WTC11 (cell line): ENCODE data around the gene NGB. TPM values are rescaled to one million over a fixed set of nuclear protein-coding genes. Genes with fewer than 3 reads are reported as not detected.

ENCODE experiments used
- AFF4 ChIP-seq: sonication (generic); formaldehyde crosslinking; IDR thresholded peaks from 2 replicates; pipeline ENCODE4 v1.8.1; 2023; ENCODE audit warnings: mild to moderate bottlenecking, missing genetic modification reagents, borderline replicate concordance
- CREB1 ChIP-seq: sonication (generic); formaldehyde crosslinking; IDR thresholded peaks from 2 replicates; pipeline ENCODE4 v1.8.0; 2023; ENCODE audit warnings: mild to moderate bottlenecking, missing genetic modification reagents
- EMX1 ChIP-seq: fragments of 250-450 bp; sonication (Bioruptor Pico); IDR thresholded peaks from 2 replicates; pipeline ENCODE4 v1.8.0; 2021; ENCODE audit warnings: mild to moderate bottlenecking
- ERG ChIP-seq: fragments of 250-450 bp; sonication (Bioruptor Pico); IDR thresholded peaks from 2 replicates; pipeline ENCODE4 v1.8.0; 2021; ENCODE audit warnings: mild to moderate bottlenecking
- ESRRA ChIP-seq: sonication (generic); formaldehyde crosslinking; IDR thresholded peaks from 2 replicates; pipeline ENCODE4 v1.8.1; 2022; ENCODE audit warnings: mild to moderate bottlenecking, missing genetic modification reagents, borderline replicate concordance
- FOXJ3 ChIP-seq: sonication (generic); formaldehyde crosslinking; IDR thresholded peaks from 2 replicates; pipeline ENCODE4 v1.9.0; 2021; ENCODE audit warnings: missing genetic modification reagents, mild to moderate bottlenecking, borderline replicate concordance
- FOXK1 ChIP-seq: sonication (generic); formaldehyde crosslinking; IDR thresholded peaks from 2 replicates; pipeline ENCODE4 v1.8.0; 2022; ENCODE audit warnings: mild to moderate bottlenecking, moderate library complexity, missing genetic modification reagents
- FOXP1 ChIP-seq: sonication (generic); formaldehyde crosslinking; IDR thresholded peaks from 2 replicates; pipeline ENCODE4 v1.8.0; 2022; ENCODE audit warnings: missing genetic modification reagents, mild to moderate bottlenecking, moderate library complexity, borderline replicate concordance
- GTF2I ChIP-seq: fragments of 250-450 bp; sonication (Bioruptor Pico); conservative IDR thresholded peaks from 2 replicates; pipeline ENCODE4 v1.4.0; 2021; ENCODE audit warnings: mild to moderate bottlenecking
- HMGXB4 ChIP-seq: sonication (generic); formaldehyde crosslinking; IDR thresholded peaks from 2 replicates; pipeline ENCODE4 v1.8.1; 2023; ENCODE audit warnings: mild to moderate bottlenecking, moderate library complexity, missing genetic modification reagents
- JUN ChIP-seq: sonication (generic); formaldehyde crosslinking; IDR thresholded peaks from 2 replicates; pipeline ENCODE4 v1.8.0; 2023; ENCODE audit warnings: mild to moderate bottlenecking, missing genetic modification reagents
- KAT7 ChIP-seq: sonication (generic); formaldehyde crosslinking; IDR thresholded peaks from 2 replicates; pipeline ENCODE4 v1.8.1; 2023; ENCODE audit warnings: missing genetic modification reagents, mild to moderate bottlenecking, borderline replicate concordance
- MLX ChIP-seq: sonication (generic); formaldehyde crosslinking; IDR thresholded peaks from 2 replicates; pipeline ENCODE4 v1.8.1; 2023; ENCODE audit warnings: mild to moderate bottlenecking, missing genetic modification reagents, moderate library complexity
- NFE2L1 ChIP-seq: sonication (generic); formaldehyde crosslinking; IDR thresholded peaks from 2 replicates; pipeline ENCODE4 v1.8.1; 2023; ENCODE audit warnings: missing genetic modification reagents
- NR1H2 ChIP-seq: sonication (generic); formaldehyde crosslinking; IDR thresholded peaks from 2 replicates; pipeline ENCODE4 v1.9.0; 2021; ENCODE audit warnings: mild to moderate bottlenecking, moderate library complexity, missing genetic modification reagents
- OVOL2 ChIP-seq: fragments of 250-450 bp; sonication (Bioruptor Pico); IDR thresholded peaks from 2 replicates; pipeline ENCODE4 v1.9.0; 2021; ENCODE audit warnings: mild to moderate bottlenecking, borderline replicate concordance
- PREB ChIP-seq: sonication (generic); formaldehyde crosslinking; IDR thresholded peaks from 2 replicates; pipeline ENCODE4 v1.8.1; 2022; ENCODE audit warnings: mild to moderate bottlenecking, missing genetic modification reagents, moderate library complexity, borderline replicate concordance
- SMAD3 ChIP-seq: sonication (generic); formaldehyde crosslinking; IDR thresholded peaks from 2 replicates; pipeline ENCODE4 v1.8.0; 2022; ENCODE audit warnings: missing genetic modification reagents, mild to moderate bottlenecking, borderline replicate concordance
- SMAD4 ChIP-seq: sonication (generic); formaldehyde crosslinking; IDR thresholded peaks from 2 replicates; pipeline ENCODE4 v1.8.0; 2022; ENCODE audit warnings: mild to moderate bottlenecking, missing genetic modification reagents
- USF1 ChIP-seq: sonication (generic); formaldehyde crosslinking; IDR thresholded peaks from 2 replicates; pipeline ENCODE4 v1.8.0; 2022; ENCODE audit warnings: mild to moderate bottlenecking, missing genetic modification reagents
- ZBTB21 ChIP-seq: sonication (generic); formaldehyde crosslinking; IDR thresholded peaks from 2 replicates; pipeline ENCODE4 v1.8.1; 2023; ENCODE audit warnings: mild to moderate bottlenecking, missing genetic modification reagents, borderline replicate concordance
- ZNF219 ChIP-seq: sonication (generic); formaldehyde crosslinking; IDR thresholded peaks from 2 replicates; pipeline ENCODE4 v1.8.0; 2023; ENCODE audit warnings: missing genetic modification reagents, mild to moderate bottlenecking, borderline replicate concordance
- ZNF396 ChIP-seq: fragments of 250-450 bp; sonication (Bioruptor Pico); IDR thresholded peaks from 2 replicates; pipeline ENCODE4 v1.8.0; 2021; ENCODE audit warnings: mild to moderate bottlenecking, moderate library complexity, borderline replicate concordance
- ZSCAN18 ChIP-seq: fragments of 250-450 bp; sonication (Bioruptor Pico); IDR thresholded peaks from 2 replicates; pipeline ENCODE4 v2.1.2; 2022; ENCODE audit warnings: mild to moderate bottlenecking, moderate library complexity
- total RNA-seq: library from RNA; stranded (reverse); gene quantifications from 3 replicates; pipeline ENCODE4 v1.2.3, GENCODE V29; 2021

The NGB gene
- total RNA-seq, 1 experiment from 2014 or later: 0.33 TPM

- TF ChIP-seq ZNF396 (no peak), JUN (CRISPR knock-in tag) (no peak), NFE2L1 (CRISPR knock-in tag) (peak; percentile 74; the same call in 1 of the 2 replicates), ESRRA (CRISPR knock-in tag) (no peak; the same call in 1 of the 2 replicates), NR1H2 (CRISPR knock-in tag) (no peak), ZNF219 (CRISPR knock-in tag) (no peak), EMX1 (CRISPR knock-in tag) (no peak), KAT7 (CRISPR knock-in tag) (no peak), PREB (CRISPR knock-in tag) (no peak), ERG (CRISPR knock-in tag) (no peak), FOXK1 (CRISPR knock-in tag) (peak; percentile 73), MLX (CRISPR knock-in tag) (no peak), ZBTB21 (CRISPR knock-in tag) (0 out of 2 replicates have a peak, but pooled peaks have one; percentile 41), GTF2I (no peak), FOXJ3 (CRISPR knock-in tag) (no peak), OVOL2 (CRISPR knock-in tag) (no peak), SMAD3 (no peak), HMGXB4 (CRISPR knock-in tag) (peak; percentile 17; the same call in 1 of the 2 replicates), ZSCAN18 (CRISPR knock-in tag) (no peak), CREB1 (CRISPR knock-in tag) (no peak; the same call in 1 of the 2 replicates), AFF4 (CRISPR knock-in tag) (no peak), USF1 (no peak), SMAD4 (CRISPR knock-in tag) (no peak), FOXP1 (peak; percentile 44; the same call in 1 of the 2 replicates)
Observed at GRCh38 chr14:77320238-77320935, 49.4 kb upstream of the NGB start, which contains the start of gene POMT2 (continued).
